Activated naive CD8-positive, alpha-beta T cell treated with anti-CD3 and anti-CD28 coated beads, Interleukin-2, amount 50 U/mL, for 16 hours (primary cell): ENCODE measurements around the gene ANKS6.
A peak's percentile ranks its signal among the peaks of the same experiment; 100 is the strongest.

ENCODE experiments used
- DNase-seq: peaks from one replicate; pipeline ENCODE4 v3.0.0-alpha.2; 2020; ENCODE audit warnings: low read depth, low spot score

ANKS6 gene

GRCh38 chr9:98815391-98815951, 19.1 kb upstream of the ANKS6 start:
- DNase-seq = no peak

- DNase-seq = no peak
Observed at GRCh38 chr9:98811051-98811650, 14.8 kb upstream of the ANKS6 start.

- no peak for DNase-seq
Observed at GRCh38 chr9:98810102-98810842, 13.9 kb upstream of the ANKS6 start.

DNA sequence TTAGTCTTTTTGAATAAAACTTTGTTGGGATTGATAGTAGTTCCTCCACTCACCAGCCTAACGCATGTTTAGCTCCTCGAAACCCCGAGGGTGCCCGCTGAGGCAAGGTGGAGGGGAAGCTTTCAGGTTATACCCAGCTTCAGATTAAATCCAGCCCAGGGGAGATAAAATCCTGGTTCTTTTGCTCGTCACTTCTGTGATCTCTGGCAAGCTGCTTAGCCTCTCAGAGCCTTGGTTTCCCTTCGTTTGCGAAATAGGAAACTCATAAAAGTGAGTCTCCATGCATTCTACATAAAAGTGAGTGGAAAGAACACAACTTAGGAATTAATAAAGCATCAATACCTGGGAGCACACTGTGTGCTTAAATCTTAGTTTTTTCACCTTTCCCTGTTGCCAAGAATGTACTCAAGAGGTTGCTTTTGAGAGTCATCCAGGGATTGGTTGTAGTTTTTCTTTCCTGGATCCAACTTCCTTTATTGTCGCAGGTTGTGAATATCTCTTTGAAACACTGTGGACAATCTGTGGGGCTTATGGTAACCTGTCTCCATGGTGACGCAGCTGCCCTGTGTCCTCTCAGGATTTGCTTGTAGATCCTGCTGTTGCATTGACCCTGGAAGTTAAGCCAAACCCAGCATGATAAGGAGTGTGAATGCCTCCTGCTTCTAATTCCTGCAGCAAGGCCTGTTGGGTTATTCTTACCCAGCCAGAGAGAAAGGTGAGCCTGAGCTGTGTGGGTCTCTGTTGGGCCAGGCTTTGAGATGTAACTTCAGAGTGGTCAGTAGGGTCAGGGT, 13.2 kb upstream of the ANKS6 start:
- DNase-seq = no peak

- no peak for DNase-seq
Observed at GRCh38 chr9:98808875-98809274, 12.5 kb upstream of the ANKS6 start.

DNA sequence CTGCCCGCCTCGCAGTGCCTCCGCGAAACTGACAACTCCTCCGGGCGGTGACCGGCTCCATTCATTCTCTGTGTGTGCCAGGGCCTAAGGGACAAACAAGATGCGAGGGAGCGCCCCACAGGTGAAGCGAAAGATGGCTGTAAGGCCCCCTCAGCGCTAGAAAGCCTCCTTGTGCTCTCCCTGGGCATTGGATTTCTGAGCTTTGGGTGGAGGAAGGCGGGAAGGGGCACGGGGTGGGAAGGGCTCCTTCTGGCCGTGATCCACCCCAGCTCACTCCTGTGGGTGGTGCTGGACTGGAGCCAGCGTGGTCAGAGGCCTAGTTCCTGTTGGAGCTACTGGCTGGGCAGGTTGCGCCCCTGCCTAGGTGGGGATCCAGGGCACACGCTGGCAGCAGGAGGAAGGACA, 12.1 kb upstream of the ANKS6 start:
- no peak for DNase-seq

- no peak for DNase-seq
Observed at GRCh38 chr9:98807814-98808195, 11.4 kb upstream of the ANKS6 start.

GRCh38 chr9:98807070-98807813, 10.9 kb upstream of the ANKS6 start, which contains the start of gene GALNT12:
TSS of gene GALNT12 (plus strand) at chr9:98807670. CDS start at chr9:98807699, 29 bp downstream.
- DNase-seq = peak; percentile 14

- no peak for DNase-seq
Observed at GRCh38 chr9:98806394-98807035, 10.2 kb upstream of the ANKS6 start.

DNA sequence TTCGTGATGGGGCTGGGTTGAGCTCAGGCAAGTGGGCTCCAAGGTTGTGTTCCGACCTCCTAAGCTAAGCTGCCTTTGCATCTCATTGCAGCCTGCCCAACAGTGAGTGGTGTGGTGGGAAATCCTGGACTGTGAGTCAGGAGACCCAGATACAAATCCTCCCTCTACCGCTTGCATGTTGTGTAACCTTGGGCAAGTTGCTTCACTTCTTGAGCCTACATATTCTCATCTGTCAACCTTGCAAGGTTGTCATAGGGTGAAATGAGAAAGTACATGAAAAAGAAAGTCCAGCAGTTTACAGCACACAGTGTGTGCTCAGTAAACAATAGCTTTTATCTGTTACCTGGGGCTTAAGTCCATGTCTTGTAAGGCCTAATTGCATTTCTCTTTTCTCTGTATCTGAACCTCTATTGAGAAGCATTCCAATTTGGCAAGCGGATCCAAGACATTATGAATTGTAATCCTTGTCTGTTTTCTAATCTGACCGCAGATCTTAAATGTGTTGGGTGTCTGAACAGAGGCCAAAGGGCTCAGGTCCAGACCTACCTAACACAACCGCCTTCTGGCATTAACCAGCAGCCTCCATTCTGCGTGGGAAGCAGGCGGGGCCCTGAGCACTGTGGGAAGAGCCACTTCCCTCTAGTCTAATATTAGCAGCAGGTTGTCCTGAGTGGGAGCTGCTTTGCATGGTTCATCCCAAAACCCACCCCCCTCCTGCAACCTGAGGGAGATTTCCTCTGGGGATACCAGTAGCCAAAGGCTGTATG, 9.3 kb upstream of the ANKS6 start:
- no peak for DNase-seq

DNA sequence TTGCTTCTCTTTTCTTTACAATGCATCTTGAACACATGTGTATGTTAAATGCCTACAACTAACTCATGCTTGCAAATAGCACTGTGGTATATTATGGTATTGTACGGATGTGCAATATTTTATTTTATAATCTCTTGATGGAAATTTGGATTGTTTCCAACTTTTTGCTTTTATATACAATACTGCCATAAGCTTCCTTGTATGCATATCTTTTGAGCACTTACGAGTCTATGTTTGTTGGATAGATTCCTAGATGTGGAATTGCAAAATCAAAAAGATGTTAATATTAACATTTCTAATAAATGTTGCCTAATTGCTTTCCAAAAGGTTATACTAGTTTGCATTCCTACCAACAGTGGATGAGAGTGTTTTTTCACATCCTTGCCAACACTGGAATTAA, 7.7 kb upstream of the ANKS6 start:
- DNase-seq = no peak

DNA sequence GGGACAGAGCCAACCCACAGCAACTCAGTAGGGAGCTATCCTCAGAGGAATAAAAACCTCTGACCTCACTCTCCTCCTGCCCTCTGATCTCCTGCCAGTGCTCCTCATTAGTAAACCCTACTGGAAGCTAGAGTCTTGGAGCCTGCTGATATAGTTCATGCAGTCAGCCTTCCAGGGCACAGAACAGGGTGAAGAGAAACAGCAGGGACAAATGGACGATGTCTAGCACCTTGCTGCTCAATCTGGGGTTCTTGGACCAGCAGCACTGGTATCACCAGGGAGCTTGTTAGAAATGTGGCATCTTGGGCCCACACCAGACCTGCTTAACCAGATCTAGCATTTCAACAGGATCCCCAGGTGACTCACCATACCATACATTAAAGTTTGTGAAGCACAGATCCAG, 5.6 kb upstream of the ANKS6 start:
- no peak for DNase-seq

GRCh38 chr9:98801561-98801960, 5.2 kb upstream of the ANKS6 start:
- DNase-seq = no peak

DNA sequence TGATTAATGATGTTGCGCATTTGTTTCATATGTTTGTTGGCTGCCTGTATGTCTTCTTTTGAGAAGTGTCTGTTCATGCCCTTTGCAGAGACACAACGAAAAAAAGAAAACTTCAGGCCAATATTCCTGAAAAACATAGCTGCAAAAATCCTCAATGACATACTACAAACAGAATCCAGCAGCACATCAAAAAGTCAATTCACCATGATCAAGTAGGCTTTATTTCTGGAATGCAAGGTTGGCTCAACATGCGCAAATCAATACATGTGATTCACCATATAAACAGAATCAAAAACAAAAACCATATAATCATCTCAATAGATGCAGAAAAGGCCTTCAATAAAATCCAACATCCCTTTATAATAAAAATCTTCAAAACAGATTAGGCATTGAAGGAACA, 1.9 kb upstream of the ANKS6 start:
- no peak for DNase-seq

GRCh38 chr9:98797491-98797890, 1.1 kb upstream of the ANKS6 start:
- DNase-seq = no peak

DNA sequence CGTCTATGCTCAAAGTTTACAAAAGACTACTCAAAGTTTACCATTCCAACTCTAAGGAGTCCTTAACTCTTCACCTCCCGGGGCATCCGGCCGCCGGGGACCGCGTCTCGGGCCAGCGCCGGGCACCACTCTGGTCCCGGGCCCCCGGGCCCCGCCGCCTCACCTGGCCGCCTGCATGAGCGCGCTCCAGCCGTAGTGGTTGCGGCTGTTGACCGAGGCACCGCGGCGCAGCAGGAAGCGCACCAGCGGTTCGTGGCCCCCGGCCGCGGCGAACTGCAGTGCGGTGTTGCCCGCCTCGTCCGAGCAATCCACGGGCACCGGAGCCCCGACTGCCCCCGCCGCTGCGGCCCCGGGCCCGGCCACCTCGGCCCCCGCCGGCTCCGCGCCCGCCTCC, 388 bp downstream of the ANKS6 start:
- DNase-seq = no peak

DNA sequence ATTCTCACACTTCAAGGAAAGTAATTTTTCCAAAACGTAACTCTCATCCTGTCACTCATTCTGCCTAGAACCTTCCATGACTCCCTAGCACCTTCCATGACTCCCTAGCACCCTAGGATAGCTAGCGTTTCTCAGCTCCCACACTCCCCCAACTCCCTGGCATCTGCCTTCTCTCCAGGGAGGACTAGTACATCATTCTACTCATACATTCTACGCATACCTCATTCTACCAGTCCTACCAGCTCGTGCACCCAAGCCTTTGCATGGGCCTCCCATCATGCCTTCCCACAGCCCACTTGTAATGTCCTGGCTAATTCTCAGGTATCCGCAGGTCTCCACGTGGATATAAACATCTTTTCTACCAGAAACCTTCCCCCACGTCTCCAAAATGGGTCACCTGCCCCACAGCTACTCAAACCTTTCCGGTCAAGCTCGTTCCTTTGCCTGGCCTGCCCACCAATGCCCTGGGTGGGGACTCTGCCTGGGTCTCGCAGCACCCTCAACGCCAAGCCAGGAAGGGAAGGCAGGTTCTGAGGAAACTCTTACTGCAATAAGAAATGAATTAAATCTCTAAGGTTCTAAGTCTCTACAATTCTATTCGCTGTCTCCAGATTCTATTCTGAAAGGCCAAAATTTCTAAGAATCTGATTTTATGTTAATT, 930 bp downstream of the ANKS6 start:
- DNase-seq = no peak

DNA sequence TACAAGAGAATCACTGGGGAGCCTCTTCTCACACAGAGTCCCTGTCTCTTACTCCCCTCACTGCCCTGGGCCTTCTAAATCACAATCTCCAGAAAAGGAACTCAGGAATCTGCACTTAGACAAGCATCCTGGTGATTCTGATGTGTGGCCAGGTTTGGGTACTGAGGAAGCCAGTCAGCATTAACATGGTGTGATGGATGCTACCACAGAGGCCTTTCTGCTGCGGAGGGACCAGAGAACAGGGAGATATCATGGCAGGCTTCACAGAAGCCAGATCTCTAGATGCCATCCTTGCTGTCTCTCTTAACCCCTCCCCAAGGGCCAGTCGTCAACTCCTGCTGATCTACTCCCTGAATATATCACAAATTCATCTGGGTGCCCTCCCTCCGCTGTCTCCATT, 1.6 kb downstream of the ANKS6 start:
- DNase-seq = no peak

DNA sequence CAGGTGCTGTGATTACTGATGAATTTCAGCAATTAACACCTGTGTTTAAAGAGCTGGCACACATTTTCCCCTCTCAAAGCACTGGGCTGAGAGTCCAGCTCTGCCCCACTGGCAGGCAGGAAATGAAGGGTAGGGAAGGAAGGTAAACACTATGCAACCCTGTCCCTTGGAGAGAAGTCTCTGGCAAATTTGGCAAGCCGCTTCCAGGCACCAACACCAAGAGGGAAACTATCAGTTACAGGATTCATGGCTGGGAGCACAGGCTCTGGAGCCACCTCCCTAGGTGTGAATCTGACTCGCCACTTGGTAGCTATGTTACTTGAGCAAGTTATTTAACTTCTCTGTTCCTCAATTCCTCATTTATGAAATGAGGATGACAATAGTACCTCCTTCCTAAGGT, 3.3 kb downstream of the ANKS6 start:
- DNase-seq = no peak
